ENCODE measurements around the gene GDPD1.
"Not testable (repeated sequence)": the region's sequence is repeated elsewhere in the genome, so short reads cannot be mapped to it uniquely, and the experiment has no call there.

GDPD1 gene

GRCh38 chr17:59277031-59277430, 56.7 kb downstream of the GDPD1 start:
- DNase-seq (ENCODE audit: low spot score in 2 of 2) = no peak
- Histone ChIP-seq H3K36me3 (replicated peaks) (no peaks in the 10 kb centered on the region), H3K9me3 (no peaks in the 10 kb centered on the region), H3K27me3 (ENCODE audit: low read depth) (no peaks in the 10 kb centered on the region), H3K4me3 (no peak overlapping the region), H3K4me1 (no peaks in the 10 kb centered on the region)
- in situ Hi-C loops (cut with MboI; ENCODE audit: low sequenced_read_pairs) = no loop called here

- H3K9me3 ChIP-seq = no peaks in the 10 kb centered on the region
- no peak overlapping the region for H3K4me3 ChIP-seq
- in situ Hi-C loops (cut with MboI; ENCODE audit: low sequenced_read_pairs) = no loop called here
- H3K4me1 ChIP-seq = no peaks in the 10 kb centered on the region
- H3K36me3 ChIP-seq (replicated peaks) = no peaks in the 10 kb centered on the region
- DNase-seq (ENCODE audit: low spot score in 2 of 2) = no peak
- H3K27me3 ChIP-seq (ENCODE audit: low read depth) = no peaks in the 10 kb centered on the region
These were observed 58.1 kb downstream of the GDPD1 start for GRCh38 chr17:59278406-59278805.

- Histone ChIP-seq H3K9me3 (no peaks in the 10 kb centered on the region), H3K36me3 (replicated peaks) (no peaks in the 10 kb centered on the region), H3K27me3 (ENCODE audit: low read depth) (no peaks in the 10 kb centered on the region), H3K4me1 (peaks cover 2% of the 10 kb centered on the region), H3K4me3 (no peak overlapping the region)
- DNase-seq (ENCODE audit: low spot score in 2 of 2) = no peak
- in situ Hi-C loops (cut with MboI; ENCODE audit: low sequenced_read_pairs) = no loop called here
These were observed 64.0 kb downstream of the GDPD1 start for GRCh38 chr17:59284317-59284716.

GRCh38 chr17:59287452-59287851, 67.1 kb downstream of the GDPD1 start:
- Histone ChIP-seq H3K4me1 (peaks cover 21% of the 10 kb centered on the region), H3K27me3 (ENCODE audit: low read depth) (no peaks in the 10 kb centered on the region), H3K9me3 (no peaks in the 10 kb centered on the region), H3K4me3 (no peak overlapping the region), H3K36me3 (replicated peaks) (no peaks in the 10 kb centered on the region)
- in situ Hi-C loops (cut with MboI; ENCODE audit: low sequenced_read_pairs) = no loop called here
- DNase-seq (ENCODE audit: low spot score in 2 of 2) = no peak

- in situ Hi-C loops (cut with MboI; ENCODE audit: low sequenced_read_pairs) = no loop called here
- Histone ChIP-seq H3K36me3 (replicated peaks) (no peaks in the 10 kb centered on the region), H3K27me3 (ENCODE audit: low read depth) (no peaks in the 10 kb centered on the region), H3K4me3 (no peak overlapping the region), H3K4me1 (peaks cover 21% of the 10 kb centered on the region), H3K9me3 (no peaks in the 10 kb centered on the region)
- DNase-seq (ENCODE audit: low spot score in 2 of 2) = no peak
These were observed 67.6 kb downstream of the GDPD1 start for GRCh38 chr17:59287891-59288290.

- no peaks in the 10 kb centered on the region for H3K36me3 ChIP-seq (replicated peaks)
- no peaks in the 10 kb centered on the region for H3K9me3 ChIP-seq
- in situ Hi-C loops (cut with MboI; ENCODE audit: low sequenced_read_pairs) = no loop called here
- H3K4me1 ChIP-seq = peaks cover 19% of the 10 kb centered on the region
- H3K27me3 ChIP-seq (ENCODE audit: low read depth) = no peaks in the 10 kb centered on the region
- H3K4me3 ChIP-seq = no peak overlapping the region
- peak in 1 of 2 experiments; percentile 63 for DNase-seq (ENCODE audit: low spot score in 2 of 2)
These were observed 69.6 kb downstream of the GDPD1 start for GRCh38 chr17:59289981-59290301.

GRCh38 chr17:59290302-59290998, 70.1 kb downstream of the GDPD1 start:
- in situ Hi-C loops (cut with MboI; ENCODE audit: low sequenced_read_pairs); H3K9me3 ChIP-seq; H3K27me3 ChIP-seq (ENCODE audit: low read depth); H3K4me3 ChIP-seq; H3K36me3 ChIP-seq (replicated peaks): not testable (repeated sequence)
- H3K4me1 ChIP-seq = peaks cover 19% of the 10 kb centered on the region
- peak; percentile 73 to 78 for DNase-seq (ENCODE audit: low spot score in 2 of 2)

GRCh38 chr17:59292174-59292523, 71.8 kb downstream of the GDPD1 start:
- in situ Hi-C loops (cut with MboI; ENCODE audit: low sequenced_read_pairs) = no loop called here
- DNase-seq (ENCODE audit: low spot score in 2 of 2) = no peak
- H3K36me3 ChIP-seq (replicated peaks) = no peaks in the 10 kb centered on the region
- peaks cover 29% of the 10 kb centered on the region for H3K4me1 ChIP-seq
- H3K27me3 ChIP-seq (ENCODE audit: low read depth) = no peaks in the 10 kb centered on the region
- H3K9me3 ChIP-seq = no peaks in the 10 kb centered on the region
- H3K4me3 ChIP-seq = no peak overlapping the region

GRCh38 chr17:59296190-59296589, 75.9 kb downstream of the GDPD1 start:
- no peaks in the 10 kb centered on the region for H3K9me3 ChIP-seq
- DNase-seq (ENCODE audit: low spot score in 2 of 2) = no peak
- in situ Hi-C loops (cut with MboI; ENCODE audit: low sequenced_read_pairs) = no loop called here
- H3K4me3 ChIP-seq = no peak overlapping the region
- H3K4me1 ChIP-seq = peaks cover 14% of the 10 kb centered on the region
- no peaks in the 10 kb centered on the region for H3K36me3 ChIP-seq (replicated peaks)
- no peaks in the 10 kb centered on the region for H3K27me3 ChIP-seq (ENCODE audit: low read depth)

- in situ Hi-C loops (cut with MboI; ENCODE audit: low sequenced_read_pairs) = no loop called here
- Histone ChIP-seq H3K4me3 (no peak overlapping the region), H3K27me3 (ENCODE audit: low read depth) (no peaks in the 10 kb centered on the region), H3K9me3 (no peaks in the 10 kb centered on the region), H3K36me3 (replicated peaks) (no peaks in the 10 kb centered on the region), H3K4me1 (peaks cover 18% of the 10 kb centered on the region)
- DNase-seq (ENCODE audit: low spot score in 2 of 2) = no peak
These were observed 78.2 kb downstream of the GDPD1 start for GRCh38 chr17:59298521-59298920.

- Histone ChIP-seq H3K4me3 (no peak overlapping the region), H3K27me3 (ENCODE audit: low read depth) (no peaks in the 10 kb centered on the region), H3K4me1 (peaks cover 18% of the 10 kb centered on the region), H3K36me3 (replicated peaks) (no peaks in the 10 kb centered on the region), H3K9me3 (no peaks in the 10 kb centered on the region)
- DNase-seq (ENCODE audit: low spot score in 2 of 2) = no peak
- in situ Hi-C loops (cut with MboI; ENCODE audit: low sequenced_read_pairs) = loop anchor here (25.0 kb wide), 2 partner anchors 613 to 738 kb away; no protein-coding TSS in a partner anchor
These were observed 79.2 kb downstream of the GDPD1 start for GRCh38 chr17:59299400-59300092.

- H3K4me3 ChIP-seq = no peak overlapping the region
- H3K27me3 ChIP-seq (ENCODE audit: low read depth) = no peaks in the 10 kb centered on the region
- no peak for DNase-seq (ENCODE audit: low spot score in 2 of 2)
- peaks cover 13% of the 10 kb centered on the region for H3K4me1 ChIP-seq
- H3K9me3 ChIP-seq = no peaks in the 10 kb centered on the region
- no peaks in the 10 kb centered on the region for H3K36me3 ChIP-seq (replicated peaks)
- in situ Hi-C loops (cut with MboI; ENCODE audit: low sequenced_read_pairs) = loop anchor here (25.0 kb wide), 2 partner anchors 611 to 736 kb away; no protein-coding TSS in a partner anchor
These were observed 80.6 kb downstream of the GDPD1 start for GRCh38 chr17:59300941-59301340.

GRCh38 chr17:59304811-59305210, 84.5 kb downstream of the GDPD1 start:
- Histone ChIP-seq H3K4me3 (no peak overlapping the region), H3K36me3 (replicated peaks) (no peaks in the 10 kb centered on the region), H3K4me1 (peaks cover 5% of the 10 kb centered on the region; the same call in 1 of the 2 replicates), H3K27me3 (ENCODE audit: low read depth) (no peaks in the 10 kb centered on the region), H3K9me3 (no peaks in the 10 kb centered on the region)
- in situ Hi-C loops (cut with MboI; ENCODE audit: low sequenced_read_pairs) = loop anchor here (25.0 kb wide), 2 partner anchors 607 to 732 kb away; no protein-coding TSS in a partner anchor
- DNase-seq (ENCODE audit: low spot score in 2 of 2) = no peak

- no peak for DNase-seq (ENCODE audit: low spot score in 2 of 2)
- Histone ChIP-seq H3K9me3 (no peaks in the 10 kb centered on the region), H3K36me3 (replicated peaks) (no peaks in the 10 kb centered on the region), H3K4me1 (no peaks in the 10 kb centered on the region), H3K4me3 (no peak overlapping the region), H3K27me3 (ENCODE audit: low read depth) (no peaks in the 10 kb centered on the region)
- in situ Hi-C loops (cut with MboI; ENCODE audit: low sequenced_read_pairs) = loop anchor here (5.0 to 25.0 kb wide), 3 partner anchors 132 to 727 kb away; no protein-coding TSS in a partner anchor
These were observed 90.1 kb downstream of the GDPD1 start for GRCh38 chr17:59310263-59310920.

All from HAP-1 (cell line).